GM23338 (cell line): ENCODE data around the gene MCOLN2.

Experiments used
- EZH2 ChIP-seq: fragments of 200-600 bp; sonication (generic); IDR thresholded peaks from one replicate; pipeline ENCODE4 v1.8.0; 2017; ENCODE audit warnings: antibody characterized with exemption, mild to moderate bottlenecking, low read depth; ENCODE audit not compliant: unreplicated experiment
- EZH2phosphoT487 ChIP-seq: fragments of 200-600 bp; sonication (generic); IDR thresholded peaks from one replicate; pipeline ENCODE4 v1.8.1; 2018; ENCODE audit warnings: antibody characterized with exemption; ENCODE audit not compliant: unreplicated experiment
- JUNB ChIP-seq: IDR thresholded peaks from one replicate; pipeline ENCODE4 v1.6.1; 2016; ENCODE audit warnings: antibody characterized with exemption; ENCODE audit not compliant: unreplicated experiment
- POLR2AphosphoS5 ChIP-seq: IDR thresholded peaks from 2 replicates; pipeline ENCODE4 v1.6.1; 2016; ENCODE audit warnings: antibody characterized with exemption, low read depth
- STAT1 ChIP-seq: IDR thresholded peaks from one replicate; pipeline ENCODE4 v1.6.1; 2016; ENCODE audit warnings: antibody characterized with exemption; ENCODE audit not compliant: unreplicated experiment
- TF ChIP-seq, protein P1 (sequence below), 2 experiments: fragments of 200-600 bp in 1 of 2; sonication (generic) in 1 of 2; conservative IDR thresholded peaks; 2 replicates each; pipeline versions ENCODE4 v1.5.1 to v1.6.1; 2016 to 2017; ENCODE audit warnings: antibody characterized with exemption in 2 of 2, low read depth in 2 of 2, mild to moderate bottlenecking in 2 of 2, moderate library complexity in 1 of 2
- TF ChIP-seq, protein P2 (sequence below): IDR thresholded peaks from one replicate; pipeline ENCODE4 v1.6.1; 2018; ENCODE audit warnings: antibody characterized with exemption; ENCODE audit not compliant: unreplicated experiment

DNA sequence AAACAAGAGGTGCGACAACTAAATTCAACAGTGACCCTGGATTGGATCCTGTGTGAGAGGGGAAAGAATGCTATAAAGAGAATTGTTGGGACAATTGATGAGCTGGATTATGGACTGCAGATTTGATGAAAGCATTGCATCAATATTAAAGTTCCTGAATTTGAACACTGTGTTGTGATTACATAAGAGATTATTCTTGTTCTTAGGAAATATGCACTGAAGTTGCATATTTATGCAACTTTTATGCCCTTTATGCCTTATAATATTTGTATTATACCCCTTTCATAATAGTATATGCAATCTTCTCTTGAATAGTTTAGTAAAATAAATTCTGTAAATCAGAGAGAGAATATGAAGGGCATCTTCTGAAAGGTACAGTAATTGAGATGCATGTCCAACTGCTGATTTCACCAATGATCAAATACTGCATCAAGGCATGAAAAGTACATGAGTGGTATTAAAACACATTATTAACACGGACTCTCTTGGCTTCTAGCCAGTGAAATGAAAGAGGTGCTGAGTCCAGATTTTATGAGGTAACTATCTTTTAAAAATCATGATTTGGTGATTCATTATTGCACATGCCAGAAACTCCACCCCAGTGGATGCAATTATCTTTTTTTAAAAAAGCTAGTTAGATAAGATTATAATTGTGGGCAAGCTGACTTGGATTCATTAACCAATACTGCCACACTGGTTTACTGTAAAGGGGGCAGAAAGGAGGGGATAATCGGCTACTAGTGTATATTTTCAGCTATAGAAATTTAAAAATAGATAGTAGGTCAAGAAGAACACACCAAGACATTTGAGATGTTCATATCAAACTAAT is 84.0 kb downstream of the MCOLN2 start:
- TF ChIP-seq, protein P1, sequence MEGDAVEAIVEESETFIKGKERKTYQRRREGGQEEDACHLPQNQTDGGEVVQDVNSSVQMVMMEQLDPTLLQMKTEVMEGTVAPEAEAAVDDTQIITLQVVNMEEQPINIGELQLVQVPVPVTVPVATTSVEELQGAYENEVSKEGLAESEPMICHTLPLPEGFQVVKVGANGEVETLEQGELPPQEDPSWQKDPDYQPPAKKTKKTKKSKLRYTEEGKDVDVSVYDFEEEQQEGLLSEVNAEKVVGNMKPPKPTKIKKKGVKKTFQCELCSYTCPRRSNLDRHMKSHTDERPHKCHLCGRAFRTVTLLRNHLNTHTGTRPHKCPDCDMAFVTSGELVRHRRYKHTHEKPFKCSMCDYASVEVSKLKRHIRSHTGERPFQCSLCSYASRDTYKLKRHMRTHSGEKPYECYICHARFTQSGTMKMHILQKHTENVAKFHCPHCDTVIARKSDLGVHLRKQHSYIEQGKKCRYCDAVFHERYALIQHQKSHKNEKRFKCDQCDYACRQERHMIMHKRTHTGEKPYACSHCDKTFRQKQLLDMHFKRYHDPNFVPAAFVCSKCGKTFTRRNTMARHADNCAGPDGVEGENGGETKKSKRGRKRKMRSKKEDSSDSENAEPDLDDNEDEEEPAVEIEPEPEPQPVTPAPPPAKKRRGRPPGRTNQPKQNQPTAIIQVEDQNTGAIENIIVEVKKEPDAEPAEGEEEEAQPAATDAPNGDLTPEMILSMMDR (conservative IDR thresholded peaks at IDR 0.05; ENCODE audit: low read depth in 2 of 2), result no peak
- TF ChIP-seq EZH2 (no peak), EZH2phosphoT487 (no peak), POLR2AphosphoS5 (no peak), JUNB (no peak), STAT1 (no peak)
- TF ChIP-seq, protein P2, sequence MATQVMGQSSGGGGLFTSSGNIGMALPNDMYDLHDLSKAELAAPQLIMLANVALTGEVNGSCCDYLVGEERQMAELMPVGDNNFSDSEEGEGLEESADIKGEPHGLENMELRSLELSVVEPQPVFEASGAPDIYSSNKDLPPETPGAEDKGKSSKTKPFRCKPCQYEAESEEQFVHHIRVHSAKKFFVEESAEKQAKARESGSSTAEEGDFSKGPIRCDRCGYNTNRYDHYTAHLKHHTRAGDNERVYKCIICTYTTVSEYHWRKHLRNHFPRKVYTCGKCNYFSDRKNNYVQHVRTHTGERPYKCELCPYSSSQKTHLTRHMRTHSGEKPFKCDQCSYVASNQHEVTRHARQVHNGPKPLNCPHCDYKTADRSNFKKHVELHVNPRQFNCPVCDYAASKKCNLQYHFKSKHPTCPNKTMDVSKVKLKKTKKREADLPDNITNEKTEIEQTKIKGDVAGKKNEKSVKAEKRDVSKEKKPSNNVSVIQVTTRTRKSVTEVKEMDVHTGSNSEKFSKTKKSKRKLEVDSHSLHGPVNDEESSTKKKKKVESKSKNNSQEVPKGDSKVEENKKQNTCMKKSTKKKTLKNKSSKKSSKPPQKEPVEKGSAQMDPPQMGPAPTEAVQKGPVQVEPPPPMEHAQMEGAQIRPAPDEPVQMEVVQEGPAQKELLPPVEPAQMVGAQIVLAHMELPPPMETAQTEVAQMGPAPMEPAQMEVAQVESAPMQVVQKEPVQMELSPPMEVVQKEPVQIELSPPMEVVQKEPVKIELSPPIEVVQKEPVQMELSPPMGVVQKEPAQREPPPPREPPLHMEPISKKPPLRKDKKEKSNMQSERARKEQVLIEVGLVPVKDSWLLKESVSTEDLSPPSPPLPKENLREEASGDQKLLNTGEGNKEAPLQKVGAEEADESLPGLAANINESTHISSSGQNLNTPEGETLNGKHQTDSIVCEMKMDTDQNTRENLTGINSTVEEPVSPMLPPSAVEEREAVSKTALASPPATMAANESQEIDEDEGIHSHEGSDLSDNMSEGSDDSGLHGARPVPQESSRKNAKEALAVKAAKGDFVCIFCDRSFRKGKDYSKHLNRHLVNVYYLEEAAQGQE, result no peak
